Trophoblast cell (in vitro differentiated cells and primary cell): Measurements from ENCODE around the gene GUCA2A.

Experiments
- DNase-seq, 2 donors: peaks; one replicate each; pipeline ENCODE4 v3.0.0-alpha.2; 2016
- H2AFZ ChIP-seq: 2 replicates; pipeline ENCODE4 v1.6.1; 2013; ENCODE audit warnings: low read length, moderate library complexity, mild to moderate bottlenecking; ENCODE audit not compliant: insufficient read depth, poor library complexity
- H2AK5ac ChIP-seq: 2 replicates; pipeline ENCODE4 v1.6.1; 2013; ENCODE audit warnings: mild to moderate bottlenecking, low read length
- H2BK120ac ChIP-seq: 2 replicates; pipeline ENCODE4 v1.6.1; 2013; ENCODE audit warnings: low read length, mild to moderate bottlenecking, moderate library complexity; ENCODE audit not compliant: insufficient read depth, poor library complexity
- H2BK12ac ChIP-seq: 2 replicates; pipeline ENCODE4 v1.6.1; 2013; ENCODE audit warnings: mild to moderate bottlenecking, low read length, moderate library complexity
- H2BK5ac ChIP-seq: 2 replicates; pipeline ENCODE4 v1.6.1; 2013; ENCODE audit warnings: low read length, low read depth, moderate library complexity, mild to moderate bottlenecking; ENCODE audit not compliant: poor library complexity
- H3K14ac ChIP-seq: 2 replicates; pipeline ENCODE4 v1.6.1; 2013; ENCODE audit warnings: mild to moderate bottlenecking, low read length
- H3K18ac ChIP-seq: 2 replicates; pipeline ENCODE4 v1.6.1; 2013; ENCODE audit warnings: mild to moderate bottlenecking, low read length
- H3K23ac ChIP-seq: 2 replicates; pipeline ENCODE4 v1.6.1; 2013; ENCODE audit warnings: low read length
- H3K27ac ChIP-seq: 2 replicates; pipeline ENCODE4 v1.5.1; 2013; ENCODE audit warnings: low read depth, mild to moderate bottlenecking, inconsistent platforms, low read length, moderate library complexity
- H3K27me3 ChIP-seq: 2 replicates; pipeline ENCODE4 v1.6.1; 2013; ENCODE audit warnings: inconsistent platforms, mild to moderate bottlenecking, low read length, moderate library complexity; ENCODE audit not compliant: insufficient read depth
- H3K36me3 ChIP-seq, 2 experiments: 1 replicate in 1 of 2; 2 replicates in 1 of 2; pipeline ENCODE4 v1.6.1; 2013; ENCODE audit warnings: low read length in 2 of 2, mild to moderate bottlenecking in 2 of 2, moderate library complexity in 1 of 2; ENCODE audit not compliant: insufficient read depth in 2 of 2, control insufficient read depth in 1 of 2
- H3K4ac ChIP-seq: 2 replicates; pipeline ENCODE4 v1.6.1; 2013; ENCODE audit warnings: low read depth, mild to moderate bottlenecking, low read length, moderate library complexity
- H3K4me1 ChIP-seq, 2 experiments: 1 replicate in 1 of 2; 2 replicates in 1 of 2; pipeline ENCODE4 v1.6.1; 2013; ENCODE audit warnings: low read length in 2 of 2, mild to moderate bottlenecking in 2 of 2, moderate library complexity in 1 of 2; ENCODE audit not compliant: insufficient read depth in 2 of 2, control insufficient read depth in 1 of 2
- H3K4me2 ChIP-seq: 2 replicates; pipeline ENCODE4 v1.6.1; 2013; ENCODE audit warnings: inconsistent platforms, mild to moderate bottlenecking, low read length, moderate library complexity
- H3K4me3 ChIP-seq: 2 replicates; pipeline ENCODE4 v1.5.1; 2013; ENCODE audit warnings: mild to moderate bottlenecking, low read depth, low read length, inconsistent platforms
- H3K79me1 ChIP-seq: one replicate; pipeline ENCODE4 v1.6.1; 2013; ENCODE audit warnings: low read length
- H3K79me2 ChIP-seq: 2 replicates; pipeline ENCODE4 v1.6.1; 2013; ENCODE audit warnings: low read length, mild to moderate bottlenecking; ENCODE audit not compliant: control insufficient read depth, insufficient read depth, poor library complexity
- H3K9ac ChIP-seq: 2 replicates; pipeline ENCODE4 v1.6.1; 2013; ENCODE audit warnings: mild to moderate bottlenecking, low read length
- H3K9me3 ChIP-seq: 2 replicates; pipeline ENCODE4 v1.6.1; 2013; ENCODE audit warnings: low read depth, mild to moderate bottlenecking, control low read depth, inconsistent platforms, low read length; ENCODE audit not compliant: insufficient read depth
- H4K12ac ChIP-seq: 2 replicates; pipeline ENCODE4 v1.6.1; 2013; ENCODE audit warnings: low read depth, mild to moderate bottlenecking, low read length, moderate library complexity
- H4K8ac ChIP-seq: 2 replicates; pipeline ENCODE4 v1.6.1; 2013; ENCODE audit warnings: low read depth, mild to moderate bottlenecking, low read length, moderate library complexity
- H4K91ac ChIP-seq: one replicate; pipeline ENCODE4 v1.6.1; 2013; ENCODE audit warnings: low read depth, mild to moderate bottlenecking, low read length, moderate library complexity
- WGBS: extraction: QIAGEN DNeasy Blood & Tissue Kit; methylation state at CpG from one replicate; pipeline ENCODE4 v1.1.7; 2013; ENCODE audit warnings: missing lambda C conversion rate; ENCODE audit not compliant: insufficient read length, insufficient coverage; ENCODE audit errors: extremely low coverage; 5-methylcytosine and 5-hydroxymethylcytosine counted together

The GUCA2A gene

DNA sequence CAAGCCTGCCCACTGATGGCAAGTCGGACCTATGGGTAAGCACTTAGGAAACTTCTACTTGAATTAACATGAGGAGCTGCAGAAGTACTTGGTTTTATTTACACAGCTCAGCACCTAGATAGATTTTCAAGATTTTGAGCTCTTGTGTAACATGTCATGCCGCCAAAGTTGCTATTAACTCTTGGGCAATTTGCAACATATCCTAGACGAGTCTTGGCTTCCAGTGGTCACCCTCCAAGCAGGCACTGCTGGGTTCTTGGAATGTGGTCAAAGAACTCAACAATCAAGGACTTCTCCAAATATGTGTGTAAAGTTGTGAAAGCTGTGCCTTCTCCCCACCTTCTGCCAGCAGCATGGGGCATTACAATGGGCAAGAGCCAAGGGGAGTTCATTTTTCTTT is 29.1 kb downstream of the GUCA2A start:
- H3K18ac ChIP-seq: no peak overlapping the region
- no peak overlapping the region for H4K91ac ChIP-seq
- no peaks in the 10 kb centered on the region for H3K79me1 ChIP-seq
- H3K36me3 ChIP-seq: peaks cover 0 to 1% of the 10 kb centered on the region in 2 experiments
- H4K12ac ChIP-seq: no peak overlapping the region
- no peaks in the 10 kb centered on the region for H3K79me2 ChIP-seq
- H2AK5ac ChIP-seq: no peak overlapping the region
- no peak overlapping the region for H2AFZ ChIP-seq
- H3K14ac ChIP-seq: no peak overlapping the region
- no peak overlapping the region for H3K9ac ChIP-seq
- H3K27me3 ChIP-seq: no peaks in the 10 kb centered on the region
- no CpG with 5 or more reads among the region's 3 CpGs for WGBS
- no peak overlapping the region for H3K27ac ChIP-seq
- H2BK12ac ChIP-seq: no peak overlapping the region
- no peak overlapping the region for H2BK5ac ChIP-seq
- no peak overlapping the region for H3K4me3 ChIP-seq
- peak; percentile 53 to 83 for DNase-seq
- no peak overlapping the region for H3K4ac ChIP-seq
- H3K23ac ChIP-seq: no peak overlapping the region
- no peak overlapping the region for H2BK120ac ChIP-seq
- no peak overlapping the region for H3K4me2 ChIP-seq
- no peak overlapping the region for H4K8ac ChIP-seq
- H3K4me1 ChIP-seq: no peaks in the 10 kb centered on the region
- H3K9me3 ChIP-seq: peaks cover 2% of the 10 kb centered on the region

DNA sequence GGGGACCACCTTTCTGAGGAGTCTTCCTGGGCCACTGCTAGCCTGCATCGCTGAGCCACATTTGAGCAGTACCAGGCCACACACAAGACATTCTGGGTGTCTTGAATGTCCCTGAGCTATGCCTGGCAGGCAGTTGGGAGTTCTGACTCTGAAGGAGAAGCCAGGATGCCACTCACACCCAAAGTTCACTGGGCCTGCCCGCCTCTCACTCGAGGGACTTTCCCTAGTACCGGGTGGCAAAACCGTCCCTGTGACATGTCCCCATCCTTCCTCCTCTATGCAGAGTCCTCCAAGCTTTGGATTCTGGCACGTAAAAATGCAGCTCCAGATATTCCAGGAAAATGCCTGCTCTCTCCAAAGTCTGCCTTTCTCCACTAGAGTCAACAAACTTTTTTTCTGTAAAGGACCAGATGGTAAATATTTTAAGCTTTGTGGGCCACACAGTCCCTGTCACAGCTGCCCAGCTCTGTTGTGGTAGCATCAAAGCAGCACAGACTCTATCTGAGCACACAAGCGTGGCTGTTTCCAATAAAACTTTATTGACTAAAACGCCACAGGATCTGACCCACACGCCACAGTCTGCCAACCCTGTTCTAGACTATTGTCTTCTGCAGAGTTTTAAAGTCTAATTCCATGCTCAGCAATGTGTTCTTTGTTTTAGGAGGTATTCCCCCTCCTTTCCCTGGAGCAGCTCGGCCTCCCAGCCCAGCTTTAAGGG is 30.6 kb downstream of the GUCA2A start:
- Histone ChIP-seq H3K27ac (no peak overlapping the region), H2BK5ac (no peak overlapping the region), H3K9ac (no peak overlapping the region), H3K14ac (no peak overlapping the region), H3K4me2 (no peak overlapping the region), H3K79me2 (no peaks in the 10 kb centered on the region), H2AK5ac (no peak overlapping the region), H3K79me1 (no peaks in the 10 kb centered on the region), H4K12ac (no peak overlapping the region), H4K91ac (no peak overlapping the region), H3K9me3 (peaks cover 2% of the 10 kb centered on the region), H2BK120ac (no peak overlapping the region), H3K4me3 (no peak overlapping the region), H3K27me3 (no peaks in the 10 kb centered on the region), H3K4ac (no peak overlapping the region), H2AFZ (no peak overlapping the region), H3K36me3 (no peaks in the 10 kb centered on the region), H3K4me1 (peaks cover 0 to 6% of the 10 kb centered on the region in 2 experiments), H4K8ac (no peak overlapping the region), H3K23ac (no peak overlapping the region), H2BK12ac (no peak overlapping the region), H3K18ac (no peak overlapping the region)
- no CpG with 5 or more reads among the region's 10 CpGs for WGBS
- no peak for DNase-seq

DNA sequence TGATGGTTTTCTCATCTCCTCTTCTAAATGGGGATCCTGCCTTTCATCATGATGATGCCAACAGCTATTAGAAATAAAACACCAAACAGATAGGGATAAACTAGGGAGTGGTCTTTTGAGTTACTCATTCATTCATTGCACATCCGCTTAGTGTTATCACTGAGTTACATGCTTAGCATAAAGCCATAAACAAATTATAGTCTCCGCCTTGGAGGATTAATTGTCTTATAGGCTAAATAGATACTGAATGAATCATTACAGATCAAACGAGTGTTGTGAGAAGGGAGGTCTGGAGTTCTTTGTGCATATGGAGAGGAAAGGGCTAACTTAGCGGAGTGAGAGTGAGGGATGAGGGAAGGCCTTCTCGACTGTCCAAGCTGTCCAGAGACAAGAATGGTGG is 31.2 kb downstream of the GUCA2A start:
- no peak overlapping the region for H3K23ac ChIP-seq
- H3K14ac ChIP-seq: no peak overlapping the region
- no peak overlapping the region for H3K27ac ChIP-seq
- no peak overlapping the region for H4K12ac ChIP-seq
- H2BK120ac ChIP-seq: no peak overlapping the region
- H3K18ac ChIP-seq: no peak overlapping the region
- H3K27me3 ChIP-seq: no peaks in the 10 kb centered on the region
- no peak overlapping the region for H2AFZ ChIP-seq
- no peak overlapping the region for H3K9ac ChIP-seq
- H3K79me1 ChIP-seq: no peaks in the 10 kb centered on the region
- H3K4me1 ChIP-seq: peaks cover 0 to 6% of the 10 kb centered on the region in 2 experiments
- no peak overlapping the region for H2BK12ac ChIP-seq
- H3K36me3 ChIP-seq: no peaks in the 10 kb centered on the region
- H4K8ac ChIP-seq: no peak overlapping the region
- H3K4me2 ChIP-seq: no peak overlapping the region
- WGBS: no CpG with 5 or more reads among the region's 5 CpGs
- H3K9me3 ChIP-seq: peaks cover 2% of the 10 kb centered on the region
- DNase-seq: no peak
- no peak overlapping the region for H2BK5ac ChIP-seq
- H4K91ac ChIP-seq: no peak overlapping the region
- H3K79me2 ChIP-seq: no peaks in the 10 kb centered on the region
- H2AK5ac ChIP-seq: no peak overlapping the region
- no peak overlapping the region for H3K4me3 ChIP-seq
- H3K4ac ChIP-seq: no peak overlapping the region

DNA sequence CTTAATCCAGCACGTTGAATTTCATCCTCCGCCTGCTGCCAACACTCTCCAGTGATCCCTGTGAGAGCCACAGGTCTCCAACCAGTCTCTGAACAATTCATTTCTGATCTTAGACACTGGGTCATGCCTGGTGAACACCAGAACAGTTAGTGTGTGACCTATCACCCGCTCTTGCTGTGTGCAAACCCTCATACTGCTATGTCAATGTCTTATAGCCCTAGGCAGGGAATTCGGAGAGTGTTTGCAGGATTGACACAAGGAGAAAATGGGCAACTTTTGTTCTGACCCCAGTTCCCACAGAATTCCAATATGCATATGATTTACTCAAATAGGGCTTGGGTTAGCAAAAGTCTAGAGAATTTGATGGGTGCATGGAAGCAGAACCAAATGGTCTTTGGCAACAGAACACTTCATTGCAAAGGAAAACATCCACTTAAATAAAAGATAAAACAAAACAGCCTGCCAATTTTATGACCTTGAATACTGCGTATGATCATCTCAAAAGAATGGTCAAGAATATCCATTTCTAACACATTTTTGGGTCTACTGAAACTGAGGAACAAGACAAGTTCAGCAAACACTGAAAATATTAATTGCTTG is 34.4 kb downstream of the GUCA2A start:
- Histone ChIP-seq H4K12ac (no peak overlapping the region), H3K23ac (no peak overlapping the region), H2BK12ac (no peak overlapping the region), H2AK5ac (no peak overlapping the region), H4K8ac (no peak overlapping the region), H3K9me3 (no peaks in the 10 kb centered on the region), H3K4me3 (no peak overlapping the region), H3K79me1 (no peaks in the 10 kb centered on the region), H3K79me2 (no peaks in the 10 kb centered on the region), H2AFZ (no peak overlapping the region), H3K27ac (no peak overlapping the region), H3K4me2 (no peak overlapping the region), H3K14ac (no peak overlapping the region), H3K36me3 (no peaks in the 10 kb centered on the region), H4K91ac (no peak overlapping the region), H3K18ac (no peak overlapping the region), H3K27me3 (no peaks in the 10 kb centered on the region), H2BK120ac (no peak overlapping the region), H3K9ac (no peak overlapping the region), H3K4me1 (peaks cover 0 to 6% of the 10 kb centered on the region in 2 experiments), H2BK5ac (no peak overlapping the region), H3K4ac (no peak overlapping the region)
- no CpG with 5 or more reads among the region's 5 CpGs for WGBS
- peak; percentile 83 to 91 for DNase-seq
